NCI-H1436 treated with DMSO at 0.1 percent for 48 hours (cell line): ENCODE measurements around the gene TEX55.
"Not testable (repeated sequence)": the region's sequence is repeated elsewhere in the genome, so short reads cannot be mapped to it uniquely, and the experiment has no call there.

Experiments used
- DNase-seq: peaks from one replicate; lab custom pipeline; 2025; lab: John Stamatoyannopoulos, UW

TEX55 gene

DNA sequence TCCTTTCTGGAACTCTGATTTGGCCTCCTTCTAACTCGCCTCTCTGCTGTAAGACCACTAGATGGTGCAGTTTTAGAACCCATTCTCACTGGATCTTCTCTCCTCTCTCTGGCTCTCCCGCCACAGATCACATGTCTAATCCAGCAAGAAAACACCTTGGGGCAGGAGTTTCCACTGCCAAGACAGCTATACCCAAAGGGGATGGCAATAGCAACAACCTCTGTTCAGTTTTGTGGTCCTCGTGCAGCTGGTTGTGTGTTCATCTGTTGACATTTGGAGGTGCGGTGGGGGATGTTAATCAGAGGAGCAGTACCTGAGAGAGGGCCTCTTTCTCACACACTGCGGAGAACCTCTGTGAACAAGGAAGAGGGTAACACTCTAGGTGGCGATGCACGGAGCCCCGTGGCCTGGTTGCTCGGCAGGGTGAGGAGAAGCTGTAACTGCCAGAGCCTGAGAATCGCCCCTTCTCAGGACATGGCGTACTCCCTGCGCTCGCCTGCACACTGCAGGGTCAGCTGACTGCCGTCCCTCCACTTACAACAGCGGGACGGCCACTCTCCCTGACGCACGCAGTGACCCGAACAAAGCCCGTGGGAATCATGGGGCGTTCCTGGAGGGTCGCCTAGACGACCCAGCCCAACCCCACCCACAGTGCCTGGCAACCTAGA is at the start of gene TEX55:
Gene TEX55, plus strand, starts transcription at position 666 of the 668 bp plus-strand sequence. CDS start 25 bp downstream, outside the sequence.
- peak; percentile 10 for DNase-seq

DNA sequence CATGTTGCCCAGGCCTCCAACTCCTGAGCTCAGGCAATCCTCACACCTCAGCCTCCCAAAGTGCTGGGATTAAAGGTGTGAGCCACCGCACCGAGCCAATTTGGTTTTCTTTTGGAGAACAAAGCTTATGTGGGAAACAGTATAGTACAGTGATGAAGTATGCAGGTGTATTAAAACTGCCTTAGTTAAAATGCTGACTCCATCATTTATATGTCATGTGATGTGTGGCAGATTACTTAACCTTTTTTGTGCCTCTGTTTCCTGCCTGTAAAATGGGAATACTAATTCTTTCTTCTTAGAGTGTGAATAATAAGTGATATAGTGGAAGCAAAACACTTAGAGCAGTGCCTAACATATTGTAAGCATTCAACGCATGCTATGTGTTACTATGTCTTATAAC is 48.0 kb upstream of the TEX55 start:
- DNase-seq, result no peak

DNA sequence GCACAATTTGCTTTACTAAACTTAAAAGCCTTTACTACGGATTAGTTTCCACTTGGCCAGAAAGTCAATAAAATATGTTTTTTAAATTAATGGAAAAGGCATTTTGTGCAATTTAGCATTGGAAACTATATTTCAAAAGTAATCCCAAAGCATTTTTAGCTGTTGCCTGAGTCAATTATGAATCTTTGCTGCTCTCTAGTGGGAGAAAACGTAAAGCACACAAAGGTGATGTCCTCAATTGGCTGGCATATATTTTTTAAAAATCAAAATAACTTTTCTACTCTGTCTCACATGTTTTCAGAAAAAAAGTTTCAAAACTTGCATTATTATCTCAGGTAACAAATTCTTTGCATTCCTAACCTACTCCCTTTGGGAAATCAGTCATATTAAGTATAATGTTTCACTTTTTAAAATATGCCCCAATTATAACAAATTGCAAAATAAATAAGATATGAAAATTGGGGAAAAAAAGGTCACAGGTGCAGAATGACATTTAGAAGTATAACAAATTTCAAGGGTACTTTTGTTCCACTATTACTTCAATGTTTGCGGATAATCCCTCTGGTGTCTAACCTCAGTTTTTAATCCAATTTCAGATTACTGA is 47.2 kb upstream of the TEX55 start:
- DNase-seq, result no peak

DNA sequence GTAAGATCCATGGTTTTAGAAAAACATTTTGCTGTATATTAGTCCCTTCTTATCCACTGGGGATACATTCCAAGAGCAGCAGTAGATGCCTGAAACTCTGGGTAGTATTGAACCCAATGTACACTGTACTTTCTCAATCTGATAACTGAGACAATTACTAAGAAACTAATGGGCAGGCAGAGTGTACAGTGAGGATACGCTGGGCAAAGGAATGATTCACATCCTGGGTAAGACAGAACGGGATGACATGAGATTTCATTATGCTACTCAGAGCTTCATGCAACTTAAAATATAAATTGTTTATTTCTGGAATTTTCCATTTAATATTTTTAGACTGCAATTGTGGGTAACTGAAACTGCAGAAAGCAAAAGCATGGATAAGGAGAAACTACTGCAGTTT is 46.2 kb upstream of the TEX55 start:
- DNase-seq, result no peak

DNA sequence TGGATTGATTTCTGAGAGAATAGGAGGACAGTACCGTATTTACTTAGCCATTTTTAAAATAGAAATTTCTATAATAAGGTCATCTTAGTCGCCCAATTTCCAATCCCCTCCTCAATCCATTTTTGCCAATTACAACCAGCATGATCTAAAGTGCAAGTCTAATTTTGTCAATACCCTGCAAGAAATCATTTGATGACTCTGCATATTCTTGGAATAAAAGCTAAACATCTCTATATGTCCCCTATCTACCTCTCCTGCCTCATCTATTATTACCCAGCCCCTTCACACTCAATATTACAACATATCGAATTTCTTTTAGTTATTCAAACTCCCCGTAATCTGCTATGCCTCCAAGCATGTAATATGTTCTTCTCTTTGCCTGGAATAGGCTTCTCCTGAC is 41.9 kb upstream of the TEX55 start:
- no peak for DNase-seq

GRCh38 chr3:119118330-119118729 is 27.6 kb upstream of the TEX55 start:
- not testable (repeated sequence) for DNase-seq

- DNase-seq, result no peak
Observed at GRCh38 chr3:119120480-119120879, 25.5 kb upstream of the TEX55 start.

- DNase-seq, result no peak
Observed at GRCh38 chr3:119122350-119122749, 23.6 kb upstream of the TEX55 start.

DNA sequence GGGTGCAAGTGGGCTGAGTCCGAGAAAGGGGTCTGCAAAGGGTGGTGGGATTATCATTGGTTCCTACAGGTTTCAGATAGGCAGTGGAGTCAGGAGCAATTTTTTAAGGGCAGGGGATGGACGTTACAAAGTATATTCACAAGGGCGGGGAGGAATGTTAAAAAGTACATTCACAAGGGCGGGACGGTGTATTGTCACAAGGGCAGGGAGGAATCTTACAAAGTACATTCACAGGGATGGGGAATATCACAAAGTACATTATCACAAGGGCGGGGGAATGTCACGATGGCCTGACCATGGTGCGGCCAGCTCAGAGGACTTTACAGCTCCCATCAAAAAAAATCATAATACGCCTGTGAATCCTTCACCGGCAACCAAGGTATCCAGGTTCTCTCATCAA is 20.6 kb upstream of the TEX55 start:
- no peak for DNase-seq

DNA sequence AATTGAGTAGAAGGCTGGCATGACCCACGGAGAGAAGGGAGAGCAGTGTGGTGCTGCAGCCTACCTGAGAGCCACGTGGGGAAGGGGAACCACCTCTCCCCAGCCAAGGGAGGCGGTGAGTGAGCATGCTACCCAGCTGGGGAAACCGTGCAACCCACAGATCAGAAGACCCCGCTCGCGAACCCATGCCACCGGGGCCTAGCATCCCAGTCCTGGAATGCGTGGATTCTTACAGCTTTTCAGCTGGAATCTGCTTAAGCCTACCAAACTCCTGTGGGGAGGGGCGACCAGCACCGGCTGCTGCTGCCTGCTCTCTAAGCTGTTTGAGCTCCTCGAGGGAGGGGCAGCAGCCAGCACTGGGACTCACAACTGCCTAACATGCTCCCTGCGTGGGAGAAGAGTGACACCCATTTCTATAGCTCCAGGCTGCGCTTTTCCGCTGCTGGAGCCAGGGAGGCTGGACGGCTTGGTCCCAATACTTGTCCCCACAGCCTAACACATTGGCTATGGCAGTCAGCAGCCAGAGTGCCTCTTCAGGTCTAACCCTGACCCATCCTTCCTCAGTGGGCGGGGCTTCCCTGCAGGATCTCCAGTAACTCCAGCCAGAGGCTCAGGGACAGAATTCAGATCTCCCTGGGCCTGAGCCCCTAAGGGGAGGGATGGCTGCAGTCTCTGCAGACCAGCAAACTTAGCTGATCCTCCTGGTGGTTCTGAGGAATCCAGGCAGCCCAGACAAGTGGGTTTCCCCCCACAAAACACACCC is 20.0 kb upstream of the TEX55 start:
- DNase-seq, result no peak

- DNase-seq, result not testable (repeated sequence)
Observed at GRCh38 chr3:119130291-119130690, 15.7 kb upstream of the TEX55 start.

- DNase-seq, result not testable (repeated sequence)
Observed at GRCh38 chr3:119132291-119132690, 13.7 kb upstream of the TEX55 start.

- not testable (repeated sequence) for DNase-seq
Observed at GRCh38 chr3:119139360-119139759, 6.6 kb upstream of the TEX55 start.

GRCh38 chr3:119140466-119140865 is 5.5 kb upstream of the TEX55 start:
- DNase-seq, result no peak

- no peak for DNase-seq
Observed at GRCh38 chr3:119145128-119145499, 851 bp upstream of the TEX55 start.

DNA sequence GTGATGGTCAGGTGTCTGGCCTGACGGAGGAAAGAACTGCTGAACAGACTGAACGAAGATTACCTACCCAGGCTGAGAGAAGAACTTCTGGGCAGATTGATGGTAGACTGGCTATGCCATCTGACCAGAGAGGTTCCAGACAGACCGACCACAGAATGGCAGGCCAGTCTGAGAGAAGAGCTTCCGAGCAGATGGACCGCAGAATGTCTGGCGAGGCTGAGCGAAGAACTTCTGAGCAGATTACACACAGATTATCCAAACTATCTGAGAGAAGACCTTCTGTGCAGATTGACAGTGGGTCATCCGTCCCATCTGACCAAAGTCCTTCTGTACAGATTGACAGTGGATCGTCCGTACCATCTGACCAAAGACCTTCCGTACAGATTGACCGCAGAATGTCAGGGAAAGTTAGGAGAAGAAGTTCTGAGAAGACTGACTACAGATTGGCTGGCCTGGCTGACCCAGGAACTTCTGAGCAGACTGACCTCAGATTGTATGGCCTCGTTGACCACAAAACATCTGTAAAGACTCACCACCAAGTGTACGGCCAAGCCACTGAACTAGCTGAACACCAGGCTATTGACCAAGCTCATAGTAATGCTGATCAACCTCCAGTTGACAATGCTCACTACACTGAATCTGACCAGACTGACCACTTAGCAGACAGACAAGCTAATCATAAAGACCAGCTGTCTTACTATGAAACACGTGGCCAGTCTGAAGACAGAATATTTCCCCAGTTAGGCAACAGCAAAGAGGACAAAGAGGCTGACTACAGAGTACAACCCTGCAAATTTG is 812 bp downstream of the TEX55 start:
- DNase-seq, result no peak

DNA sequence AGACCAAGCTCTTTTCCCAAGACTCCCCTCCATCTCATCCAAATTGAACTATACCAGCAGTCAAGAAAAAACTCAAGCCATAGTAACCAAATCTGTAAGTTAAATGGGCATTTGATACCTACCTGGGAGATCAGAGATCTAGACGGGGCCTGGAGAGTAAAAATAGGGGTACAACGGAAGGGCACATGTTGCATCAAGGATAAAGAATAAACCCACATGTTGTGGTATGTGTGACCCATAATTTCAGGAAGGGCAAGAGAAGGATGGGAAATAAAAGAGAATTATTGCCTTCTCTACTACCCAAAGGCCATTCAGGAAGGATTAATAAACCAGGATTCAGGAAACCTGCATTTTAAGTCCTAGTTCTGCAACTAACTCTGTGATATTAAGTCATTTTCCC is 1.5 kb downstream of the TEX55 start:
- DNase-seq, result no peak

DNA sequence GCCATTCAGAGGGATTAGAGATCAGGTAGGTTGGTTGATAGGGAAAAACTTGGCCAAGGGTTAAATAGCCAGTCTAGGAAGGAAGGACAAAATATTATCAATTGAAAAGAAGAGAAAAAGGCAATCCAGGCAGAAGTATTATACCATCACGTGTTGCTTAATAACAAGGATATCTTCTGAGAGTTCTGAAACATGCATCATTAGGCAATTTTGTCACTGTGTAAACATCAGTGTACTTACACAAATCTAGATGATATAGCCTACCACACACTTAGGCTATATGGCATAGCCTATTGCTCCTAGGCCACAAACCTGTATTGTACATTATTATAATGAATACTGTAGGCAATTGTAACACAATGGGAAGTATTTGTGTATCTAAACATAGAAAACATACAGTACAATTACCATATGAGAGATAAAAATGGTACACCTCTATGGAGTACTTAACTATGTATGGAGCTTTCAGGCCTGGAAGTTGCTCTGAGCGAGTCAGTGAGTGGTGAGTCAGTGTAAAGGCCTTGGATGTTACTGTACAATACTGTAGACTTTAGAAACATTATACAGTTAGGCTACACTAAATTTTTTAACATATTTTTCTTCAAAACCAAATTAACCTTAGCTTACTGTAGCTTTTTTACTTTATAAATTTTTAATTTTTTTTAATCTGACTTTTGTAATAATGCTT is 2.7 kb downstream of the TEX55 start:
- no peak for DNase-seq

DNA sequence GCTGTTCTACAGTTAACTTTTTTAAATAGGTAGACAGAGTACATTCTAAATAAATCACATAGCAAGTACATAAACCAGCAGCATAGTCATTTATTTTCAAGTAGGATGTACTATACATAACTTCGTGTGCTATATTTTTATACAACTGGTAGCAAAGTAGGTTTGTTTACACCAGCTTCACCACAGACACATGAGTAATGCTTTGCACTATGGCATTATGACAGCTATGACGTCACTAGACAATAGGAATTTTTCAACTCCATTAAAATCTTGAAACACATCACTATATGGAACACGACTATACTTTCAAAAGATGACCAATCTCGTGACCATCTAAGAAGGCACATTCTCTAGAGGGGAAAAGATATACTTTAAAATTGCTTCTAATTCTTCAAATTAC is 3.5 kb downstream of the TEX55 start:
- no peak for DNase-seq

- DNase-seq, result no peak
Observed at GRCh38 chr3:119156868-119157267, 10.9 kb downstream of the TEX55 start.

- no peak for DNase-seq
Observed at GRCh38 chr3:119157971-119158370, 12.0 kb downstream of the TEX55 start.

- DNase-seq, result no peak
Observed at GRCh38 chr3:119160361-119160760, 14.4 kb downstream of the TEX55 start.
